Activated T-helper 9 cell treated with anti-CD3 and anti-CD28 coated beads, Interleukin-2, amount 50 U/mL, for 16 hours (primary cell): ENCODE measurements around the gene LRRC4C.
"Not testable (repeated sequence)": the region's sequence is repeated elsewhere in the genome, so short reads cannot be mapped to it uniquely, and the experiment has no call there.

Experiments
- DNase-seq: peaks from one replicate; pipeline ENCODE4 v3.0.0-alpha.2; 2020; ENCODE audit warnings: low read depth

The LRRC4C gene

GRCh38 chr11:40867991-40868632, 591.3 kb downstream of the LRRC4C start:
- no peak for DNase-seq

- DNase-seq, result not testable (repeated sequence)
Measured at GRCh38 chr11:40857754-40858153, 601.7 kb downstream of the LRRC4C start.

GRCh38 chr11:40842750-40843339, 616.6 kb downstream of the LRRC4C start:
- DNase-seq, result no peak

- no peak for DNase-seq
Measured at GRCh38 chr11:40841231-40841630, 618.2 kb downstream of the LRRC4C start.

- DNase-seq, result no peak
Measured at GRCh38 chr11:40838181-40838683, 621.2 kb downstream of the LRRC4C start.

GRCh38 chr11:40827116-40827515, 632.3 kb downstream of the LRRC4C start:
- no peak for DNase-seq

GRCh38 chr11:40826601-40827000, 632.9 kb downstream of the LRRC4C start:
- DNase-seq, result no peak

GRCh38 chr11:40825201-40825834, 634.1 kb downstream of the LRRC4C start:
- DNase-seq, result no peak

- DNase-seq, result no peak
Measured at GRCh38 chr11:40819230-40819629, 640.2 kb downstream of the LRRC4C start.

GRCh38 chr11:40816976-40817375, 642.5 kb downstream of the LRRC4C start:
- no peak for DNase-seq

- no peak for DNase-seq
Measured at GRCh38 chr11:40797981-40798380, 661.5 kb downstream of the LRRC4C start.

- DNase-seq, result no peak
Measured at GRCh38 chr11:40787224-40787623, 672.2 kb downstream of the LRRC4C start.

GRCh38 chr11:40763046-40763445, 696.4 kb downstream of the LRRC4C start:
- DNase-seq, result no peak

- no peak for DNase-seq
Measured at GRCh38 chr11:40759341-40759740, 700.1 kb downstream of the LRRC4C start.

- DNase-seq, result no peak
Measured at GRCh38 chr11:40754297-40754696, 705.2 kb downstream of the LRRC4C start.

- no peak for DNase-seq
Measured at GRCh38 chr11:40746282-40746681, 713.2 kb downstream of the LRRC4C start.

- DNase-seq, result no peak
Measured at GRCh38 chr11:40732132-40732531, 727.3 kb downstream of the LRRC4C start.

- DNase-seq, result no peak
Measured at GRCh38 chr11:40722179-40722795, 737.2 kb downstream of the LRRC4C start.

- DNase-seq, result no peak
Measured at GRCh38 chr11:40716344-40717130, 742.9 kb downstream of the LRRC4C start.

GRCh38 chr11:40713083-40713482, 746.4 kb downstream of the LRRC4C start:
- DNase-seq, result no peak

- no peak for DNase-seq
Measured at GRCh38 chr11:40701027-40701426, 758.4 kb downstream of the LRRC4C start.

- DNase-seq, result no peak
Measured at GRCh38 chr11:40689823-40690222, 769.6 kb downstream of the LRRC4C start.
